Fibroblast of skin of right biceps (primary cell): ENCODE measurements around the gene IMP3.

Source experiments
- DNase-seq: peaks from one replicate; pipeline ENCODE4 v3.0.0-alpha.2; 2013

Gene IMP3

GRCh38 chr15:75672646-75673425 is 32.8 kb upstream of the IMP3 start:
- peak; percentile 92 for DNase-seq

GRCh38 chr15:75671730-75672602 is 31.9 kb upstream of the IMP3 start:
- peak; percentile 41 for DNase-seq

GRCh38 chr15:75669879-75670212 is 29.8 kb upstream of the IMP3 start:
- DNase-seq, result no peak

GRCh38 chr15:75669191-75669878 is 29.3 kb upstream of the IMP3 start:
- peak; percentile 60 for DNase-seq

- peak; percentile 100 for DNase-seq
These were observed 26.9 kb upstream of the IMP3 start for GRCh38 chr15:75666823-75667501.

- DNase-seq, result no peak
These were observed 24.0 kb upstream of the IMP3 start for GRCh38 chr15:75663931-75664421.

GRCh38 chr15:75662823-75663519 is 22.9 kb upstream of the IMP3 start:
- no peak for DNase-seq

GRCh38 chr15:75661756-75662140 is 21.7 kb upstream of the IMP3 start:
- peak; percentile 19 for DNase-seq

GRCh38 chr15:75661100-75661755 is 21.2 kb upstream of the IMP3 start:
- DNase-seq, result peak; percentile 95

- peak; percentile 46 for DNase-seq
These were observed 20.1 kb upstream of the IMP3 start for GRCh38 chr15:75659928-75660645.

GRCh38 chr15:75659141-75659771 is 19.2 kb upstream of the IMP3 start:
- no peak for DNase-seq

GRCh38 chr15:75656813-75657212 is 16.8 kb upstream of the IMP3 start:
- DNase-seq, result no peak

GRCh38 chr15:75656331-75656730 is 16.3 kb upstream of the IMP3 start:
- no peak for DNase-seq

GRCh38 chr15:75655931-75656330 is 15.9 kb upstream of the IMP3 start:
- no peak for DNase-seq

GRCh38 chr15:75654201-75654907 is 14.3 kb upstream of the IMP3 start:
- DNase-seq, result no peak

- DNase-seq, result no peak
These were observed 13.4 kb upstream of the IMP3 start for GRCh38 chr15:75653347-75653913.

- no peak for DNase-seq
These were observed 12.0 kb upstream of the IMP3 start for GRCh38 chr15:75651810-75652543.
